GM21786 (cell line): Measurements from ENCODE around the gene AFDN.

Experiments used
- ATAC-seq: cut with Tn5 transposase; IDR thresholded peaks from one replicate; pipeline ENCODE4 v1.9.1; 2021; ENCODE audit not compliant: unreplicated experiment

Gene AFDN

DNA sequence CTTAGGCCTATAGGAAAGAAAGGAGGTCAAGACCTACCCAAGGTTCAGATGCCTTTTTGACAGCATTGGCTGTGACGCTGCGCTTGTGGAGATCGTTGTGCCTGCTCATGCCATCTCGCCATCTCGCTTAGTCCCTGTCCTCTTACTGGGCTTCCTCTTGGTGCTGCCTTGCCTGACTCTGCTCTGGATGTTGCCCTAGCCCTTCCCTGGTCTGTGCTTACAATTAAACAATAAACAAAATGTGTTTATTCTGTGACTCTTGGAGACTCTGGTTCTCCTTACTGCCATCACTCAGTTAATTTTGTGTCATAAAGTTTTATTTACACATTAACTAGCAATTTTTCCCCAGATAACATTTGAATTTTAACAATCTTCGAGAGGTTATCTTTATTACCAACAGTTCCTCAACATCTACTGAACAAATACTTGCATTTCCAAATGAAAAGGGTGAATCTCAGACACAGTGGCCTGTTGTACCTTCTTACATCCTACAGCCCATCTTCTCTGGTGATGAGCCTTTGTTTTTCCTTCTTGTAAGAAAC, 11.6 kb downstream of the AFDN start:
- ATAC-seq, result no peak

DNA sequence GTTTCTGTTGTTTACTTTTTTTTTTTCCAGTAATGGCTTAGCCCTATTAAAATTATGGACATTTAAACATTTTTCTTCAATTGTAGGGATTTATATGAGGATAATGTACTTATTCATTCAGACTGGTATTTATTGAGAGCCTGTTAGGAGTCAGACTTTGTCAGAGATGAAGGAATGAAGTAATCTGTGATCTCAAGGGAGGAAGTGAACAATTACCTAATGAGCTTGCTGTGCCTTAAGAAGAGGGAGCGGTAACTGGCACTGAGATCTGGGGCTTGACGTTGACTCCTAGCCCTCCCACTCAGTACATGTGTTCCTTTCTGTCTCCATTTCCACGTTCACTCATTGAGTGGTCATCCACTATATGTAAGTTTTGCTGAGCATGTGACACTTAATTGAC, 12.6 kb downstream of the AFDN start:
- ATAC-seq, result no peak

DNA sequence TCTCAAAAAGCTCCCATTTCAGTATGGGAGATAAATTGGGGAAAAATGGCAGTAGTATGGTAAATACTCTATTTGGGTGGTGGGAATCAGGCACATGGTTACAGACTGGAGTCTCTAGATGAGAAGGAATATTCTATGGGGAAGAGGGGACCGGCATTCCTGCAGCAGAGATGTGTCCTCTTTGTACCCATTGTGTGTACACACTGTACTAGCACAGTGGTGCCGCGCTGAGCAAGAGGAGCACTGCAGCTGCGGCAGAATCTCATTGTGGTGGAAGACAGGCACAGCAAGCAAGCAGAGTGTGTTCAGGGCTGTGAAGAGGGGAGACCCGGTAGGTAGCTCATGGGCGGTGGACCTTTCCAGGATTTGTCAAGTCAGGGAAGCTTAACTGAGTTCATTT, 13.0 kb downstream of the AFDN start:
- no peak for ATAC-seq

DNA sequence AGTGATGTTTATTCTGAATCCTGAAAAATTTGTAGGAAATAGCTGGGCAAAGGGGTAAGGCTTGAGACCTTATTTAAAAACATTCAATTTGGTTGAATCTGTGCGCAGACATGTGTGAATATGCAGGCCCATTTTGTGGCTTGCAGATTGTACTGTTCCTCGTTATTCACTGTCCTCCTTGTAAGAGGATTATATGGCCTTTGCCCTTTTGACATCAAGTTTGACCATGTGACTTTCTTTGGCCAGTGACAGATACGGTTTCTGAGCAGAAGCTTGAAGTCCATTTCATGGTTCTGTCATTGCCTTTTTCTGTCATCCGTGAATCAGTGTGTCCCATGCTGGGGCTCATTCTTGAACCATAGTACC, 13.4 kb downstream of the AFDN start:
- ATAC-seq, result no peak

DNA sequence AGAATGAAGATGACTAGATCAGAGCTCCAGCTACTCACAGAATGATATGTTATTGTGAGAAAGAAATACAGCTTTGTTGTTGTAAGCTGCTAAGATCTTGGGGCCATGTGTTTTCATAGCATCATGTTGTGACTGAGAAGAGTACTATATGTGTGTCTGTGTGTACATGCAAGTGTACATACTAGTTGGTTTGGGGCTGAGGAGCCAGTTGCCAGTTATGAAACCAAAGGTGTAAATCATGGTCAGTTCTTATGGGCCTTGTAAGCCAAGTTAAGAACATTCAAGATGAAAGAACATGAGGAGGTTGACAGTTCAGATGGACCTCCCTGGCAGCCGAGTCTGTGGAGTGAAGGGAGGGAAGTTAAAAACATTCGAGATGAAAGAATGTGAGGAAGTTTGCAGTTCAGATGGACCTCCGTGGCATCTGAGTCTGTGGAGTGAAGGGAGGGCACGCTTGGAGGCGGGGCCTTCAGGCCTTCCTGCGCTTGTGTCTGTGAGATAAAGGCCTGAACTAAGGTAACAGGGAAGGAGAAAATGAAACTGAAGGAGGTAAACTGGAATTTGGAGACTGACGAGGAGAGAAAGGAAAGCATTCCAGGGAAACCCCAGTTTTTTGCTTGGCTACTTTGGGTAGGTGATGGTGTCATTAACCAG, 13.9 kb downstream of the AFDN start:
- no peak for ATAC-seq

DNA sequence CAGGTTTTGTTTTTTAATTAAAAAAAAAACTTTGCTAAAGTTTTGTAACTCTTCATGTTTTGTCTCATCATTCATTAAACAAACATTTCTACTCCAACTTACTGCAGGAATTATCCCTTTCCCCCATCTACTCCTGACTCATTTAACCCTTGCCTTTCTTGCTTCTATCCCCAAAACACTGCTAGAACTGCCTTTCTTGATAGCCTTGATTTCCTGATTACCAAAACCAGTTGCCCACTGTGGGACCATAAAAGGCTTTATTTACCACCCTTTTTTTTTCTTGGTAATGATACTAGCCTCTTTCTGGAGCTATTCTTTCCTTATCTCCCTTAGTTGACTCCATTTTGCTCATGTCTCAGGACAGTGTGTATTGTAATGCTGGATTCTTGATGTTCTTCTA, 15.3 kb downstream of the AFDN start:
- ATAC-seq, result no peak

DNA sequence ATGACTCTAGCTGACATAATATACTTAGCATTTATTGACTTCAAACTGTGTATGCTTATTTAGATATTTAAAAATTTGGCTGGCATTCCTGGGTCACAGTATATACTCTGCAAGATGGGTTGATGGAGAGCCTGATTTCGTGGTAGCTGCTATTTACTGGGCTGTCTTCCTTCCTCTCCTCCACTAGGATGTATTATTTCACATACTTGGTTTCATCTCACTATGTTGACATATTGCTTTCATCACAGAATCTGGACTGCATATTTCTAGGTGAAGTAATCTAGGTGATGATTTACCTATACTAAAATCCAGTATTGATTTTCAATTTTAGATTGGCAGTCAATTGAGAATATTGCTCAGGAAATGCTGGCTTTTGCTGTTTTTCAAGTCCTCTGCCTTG, 15.7 kb downstream of the AFDN start:
- no peak for ATAC-seq

DNA sequence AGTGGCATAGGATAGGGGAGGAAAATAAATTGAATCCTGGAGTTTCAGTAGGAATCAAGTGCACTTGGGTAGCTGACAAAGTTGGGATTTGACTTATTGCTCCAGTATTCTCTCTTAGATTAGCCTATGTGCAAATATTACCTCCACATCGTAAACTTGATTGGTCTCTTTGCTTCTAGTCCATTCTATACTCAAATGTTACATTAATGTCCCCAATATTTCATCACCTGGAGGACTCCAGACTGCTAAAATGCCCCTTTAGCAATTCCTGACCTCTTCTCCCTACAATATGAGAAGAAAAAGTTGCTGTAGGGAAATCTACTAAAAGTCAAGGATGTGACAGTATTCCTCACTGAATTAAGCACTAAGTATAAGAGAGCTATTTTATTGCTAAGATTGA, 16.3 kb downstream of the AFDN start:
- ATAC-seq, result no peak

DNA sequence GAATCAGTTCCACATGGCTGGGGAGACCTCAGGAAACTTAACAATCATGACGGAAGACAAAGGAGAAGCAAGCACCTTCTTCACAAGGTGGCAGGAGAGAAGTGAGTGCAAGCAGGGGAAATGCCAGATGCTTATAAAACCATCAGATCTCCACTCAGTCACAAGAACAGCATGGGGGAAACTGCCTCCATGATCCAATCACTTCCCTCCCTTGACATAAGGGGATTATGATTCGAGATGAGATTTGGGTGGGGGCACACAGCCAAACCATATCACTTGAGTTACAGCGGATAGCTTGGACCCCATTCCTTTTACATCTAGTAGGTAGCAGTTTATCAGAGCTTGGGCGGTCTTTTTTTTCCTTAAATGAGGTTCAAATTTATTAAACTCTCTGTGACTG, 19.1 kb downstream of the AFDN start:
- no peak for ATAC-seq

DNA sequence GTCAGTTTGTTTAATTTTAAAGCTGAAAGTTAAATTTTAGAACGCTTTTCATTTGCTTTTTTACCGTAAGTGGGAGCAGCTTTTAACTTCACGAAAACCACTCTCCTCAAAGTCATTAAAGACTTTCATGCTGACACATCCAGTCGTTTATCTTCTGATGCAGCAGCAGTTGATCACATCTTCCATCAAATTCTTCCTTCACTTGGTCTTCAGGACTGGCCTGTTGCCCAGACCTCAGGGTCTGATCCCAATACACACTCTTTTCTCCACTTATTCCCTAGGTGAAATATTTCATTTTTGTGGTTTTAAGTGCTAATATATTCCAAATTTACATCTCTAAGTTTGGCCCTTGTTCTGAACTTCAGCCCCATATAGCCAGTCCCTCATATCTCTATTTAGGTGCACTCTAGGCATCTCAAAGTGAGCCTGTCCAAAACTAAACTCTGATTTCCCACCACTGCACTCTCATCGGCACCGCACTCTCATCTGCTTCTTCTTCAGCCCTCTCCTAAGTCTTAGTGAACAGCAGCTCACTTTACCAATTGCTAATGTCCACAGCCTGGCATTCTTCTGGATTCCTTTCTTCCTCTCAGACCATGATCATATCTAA, 20.4 kb downstream of the AFDN start:
- no peak for ATAC-seq

DNA sequence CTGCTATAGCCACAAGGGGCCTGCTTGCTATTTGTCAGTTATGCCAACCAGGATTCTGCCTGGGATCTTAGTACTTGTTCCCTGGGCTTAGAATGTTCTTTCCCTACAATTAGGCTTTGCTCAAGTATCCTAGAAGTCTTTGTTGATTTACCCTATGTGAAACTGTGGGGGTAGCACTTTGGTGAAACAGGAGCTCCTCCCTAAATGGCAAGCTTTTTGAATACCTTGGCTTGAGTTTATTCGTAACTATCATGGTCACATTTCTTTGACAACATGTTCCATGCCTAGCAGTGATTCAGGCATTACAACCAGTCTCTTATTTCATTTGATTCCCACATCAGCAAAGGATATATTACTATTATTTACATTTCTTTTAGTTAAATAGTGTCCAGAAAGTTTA, 21.2 kb downstream of the AFDN start:
- ATAC-seq, result no peak

DNA sequence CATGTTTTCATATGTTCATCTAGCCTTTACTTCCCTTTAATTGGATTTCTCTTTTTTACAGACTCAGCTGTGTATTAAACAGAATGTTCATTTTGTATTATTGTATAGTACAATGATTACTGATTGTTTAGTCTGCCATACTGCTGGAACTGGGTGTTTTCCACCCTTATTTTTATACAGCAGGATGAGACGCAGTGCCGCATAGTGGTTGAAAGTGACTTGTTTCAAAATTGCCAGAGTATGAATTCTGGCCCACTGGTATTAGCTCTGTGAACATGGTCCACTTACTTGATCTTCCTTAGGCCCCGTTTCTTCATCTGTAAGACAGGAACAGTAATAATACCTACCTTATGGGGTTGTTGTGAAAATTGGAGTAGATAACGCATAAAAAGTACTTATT, 22.1 kb downstream of the AFDN start:
- no peak for ATAC-seq

DNA sequence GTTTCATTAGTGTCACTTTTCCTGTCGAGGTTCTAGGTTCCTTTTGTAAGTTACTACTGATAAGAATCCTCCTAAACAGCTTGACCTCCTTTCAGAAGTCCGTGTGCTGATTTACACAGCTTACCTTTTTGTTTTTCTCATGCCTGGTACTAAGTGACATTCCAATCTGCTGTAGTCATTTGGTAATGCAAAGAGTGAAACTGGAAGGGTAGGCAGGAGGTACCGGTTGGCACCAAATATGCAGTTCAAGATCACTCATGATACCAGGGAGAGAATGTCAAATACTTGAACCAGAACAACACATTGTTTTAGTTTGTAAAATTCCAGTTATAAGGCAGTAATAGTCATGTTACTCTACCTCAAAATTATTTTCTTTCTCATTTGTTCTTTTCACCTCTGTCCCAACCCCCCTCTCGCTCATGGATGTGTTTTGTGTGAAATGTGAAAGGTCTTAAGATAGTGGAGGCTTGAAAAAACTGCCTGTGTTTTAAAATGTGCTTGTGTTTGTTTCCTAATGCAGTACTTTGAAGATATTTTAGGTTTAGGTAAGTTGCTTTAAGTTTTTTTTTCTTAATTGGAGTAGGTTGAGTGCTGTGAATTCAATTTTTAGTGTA, 23.2 kb downstream of the AFDN start:
- ATAC-seq, result no peak

DNA sequence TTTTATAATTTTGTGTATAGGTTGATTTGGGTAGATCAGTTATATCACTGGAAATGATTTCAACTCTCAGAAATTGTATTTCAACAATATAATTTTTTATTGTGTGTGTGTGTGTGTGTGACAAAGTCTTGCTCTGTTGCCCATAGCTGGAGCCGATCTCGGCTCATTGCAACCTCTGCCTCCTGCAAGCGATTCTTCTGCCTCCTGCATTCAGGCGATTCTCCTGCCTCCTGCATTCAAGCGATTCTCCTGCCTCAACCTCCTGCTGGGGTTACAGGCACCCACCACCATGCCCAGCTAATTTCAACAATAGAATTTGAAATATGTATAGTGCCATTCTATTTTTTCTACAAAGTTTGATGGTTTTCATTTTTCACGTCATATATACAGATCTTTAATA, 24.1 kb downstream of the AFDN start:
- ATAC-seq, result no peak

DNA sequence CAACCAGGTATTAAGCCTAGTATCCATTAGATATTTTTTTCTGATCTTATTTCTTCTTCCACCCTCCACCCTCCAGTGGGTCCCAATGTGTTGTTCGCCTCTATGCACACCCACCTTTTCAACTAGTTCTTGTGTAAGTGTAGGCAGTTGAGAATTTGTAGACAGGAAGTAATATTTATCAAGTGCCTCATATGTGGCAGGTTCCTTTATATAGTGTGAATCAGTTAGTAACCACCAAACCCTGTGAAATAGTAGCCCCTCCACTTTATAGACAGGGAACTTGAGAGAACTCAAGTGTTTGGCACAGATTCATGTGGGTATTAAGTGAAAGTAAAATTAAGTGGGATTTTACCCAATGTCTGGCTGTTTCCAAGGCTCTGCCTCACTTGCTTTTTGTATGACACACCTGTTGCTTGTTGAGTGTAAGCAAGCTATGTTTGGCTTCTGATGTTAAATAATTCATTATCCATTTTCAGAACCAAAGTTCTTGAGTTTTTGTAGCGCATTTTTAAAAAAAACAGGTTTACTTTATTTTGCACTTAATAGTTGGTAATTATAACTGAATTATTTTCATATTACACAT, 24.8 kb downstream of the AFDN start:
- ATAC-seq, result no peak

DNA sequence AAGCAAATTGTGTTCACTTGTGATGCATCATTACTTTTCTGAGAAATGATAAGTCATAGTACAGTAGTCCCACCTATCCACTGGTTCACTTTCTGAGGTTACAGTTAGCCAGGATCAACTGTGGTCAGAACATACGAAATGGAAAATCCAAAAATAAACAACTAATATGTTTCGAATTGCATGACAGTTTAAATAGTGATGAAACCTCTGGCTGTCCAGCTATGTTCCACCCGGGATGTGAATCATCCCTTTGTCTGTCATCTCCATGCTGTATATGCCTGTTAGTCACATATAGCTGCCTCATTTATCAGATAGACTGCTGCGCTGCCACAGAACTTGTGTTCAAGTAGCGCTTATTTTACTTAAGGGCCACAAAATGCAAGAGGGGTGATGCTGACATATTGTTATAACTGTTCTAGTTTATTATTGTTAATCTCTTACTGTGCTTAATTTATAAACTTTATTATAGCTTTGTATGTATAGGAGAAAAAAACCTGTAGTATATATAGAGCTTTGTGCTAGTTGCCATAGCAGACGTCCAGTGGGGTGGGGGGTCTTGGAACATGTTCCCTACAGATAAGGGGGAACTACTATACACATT, 29.2 kb downstream of the AFDN start:
- no peak for ATAC-seq

DNA sequence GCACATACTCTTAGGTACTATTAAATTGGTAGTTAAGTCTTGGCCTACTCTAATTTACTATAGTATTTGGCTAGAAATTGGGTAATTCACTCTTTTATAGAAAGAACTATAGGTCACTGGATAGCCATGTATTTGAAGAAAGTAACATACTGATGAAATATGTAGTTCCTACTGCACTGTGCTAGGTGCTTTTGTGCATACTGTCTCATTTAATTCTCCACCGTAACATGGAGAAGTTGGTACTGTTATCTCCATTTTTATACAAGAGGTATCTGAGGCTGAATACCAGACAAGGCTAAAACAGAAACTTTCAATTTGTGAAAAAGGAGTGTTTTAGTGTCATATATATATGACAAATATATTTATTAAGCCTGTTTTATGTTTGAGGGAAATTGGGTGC, 29.8 kb downstream of the AFDN start:
- ATAC-seq, result no peak

DNA sequence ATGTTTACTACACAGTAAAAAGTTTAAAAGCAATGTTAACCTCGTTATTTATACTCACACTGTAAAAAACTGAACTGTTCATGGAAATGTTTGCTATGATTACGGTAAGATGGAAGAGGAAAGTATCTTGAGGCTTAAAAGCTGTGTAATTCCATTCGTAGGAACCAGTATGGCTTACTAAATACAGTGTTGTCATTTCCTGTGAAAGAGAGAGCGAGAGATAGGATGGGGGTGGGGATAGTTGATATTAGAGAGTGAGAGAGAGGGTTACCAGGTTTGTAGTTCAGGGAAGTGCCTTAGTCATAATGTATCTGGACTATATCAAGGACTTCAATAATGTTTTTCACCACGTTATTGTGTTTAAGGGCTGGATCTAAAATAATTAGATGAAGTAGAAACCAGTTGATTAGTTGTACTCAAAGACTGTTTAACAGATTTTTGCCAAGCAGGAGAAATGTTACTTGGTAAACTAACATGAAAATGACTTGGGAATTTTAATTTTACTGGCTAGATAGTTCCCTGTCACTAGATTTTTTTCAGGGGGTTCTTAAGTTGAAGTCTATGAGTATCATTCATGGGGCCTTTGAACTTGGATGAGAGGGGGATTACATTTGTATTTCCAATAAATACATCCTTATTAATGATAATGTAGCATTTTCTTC, 30.4 kb downstream of the AFDN start:
- ATAC-seq, result no peak

DNA sequence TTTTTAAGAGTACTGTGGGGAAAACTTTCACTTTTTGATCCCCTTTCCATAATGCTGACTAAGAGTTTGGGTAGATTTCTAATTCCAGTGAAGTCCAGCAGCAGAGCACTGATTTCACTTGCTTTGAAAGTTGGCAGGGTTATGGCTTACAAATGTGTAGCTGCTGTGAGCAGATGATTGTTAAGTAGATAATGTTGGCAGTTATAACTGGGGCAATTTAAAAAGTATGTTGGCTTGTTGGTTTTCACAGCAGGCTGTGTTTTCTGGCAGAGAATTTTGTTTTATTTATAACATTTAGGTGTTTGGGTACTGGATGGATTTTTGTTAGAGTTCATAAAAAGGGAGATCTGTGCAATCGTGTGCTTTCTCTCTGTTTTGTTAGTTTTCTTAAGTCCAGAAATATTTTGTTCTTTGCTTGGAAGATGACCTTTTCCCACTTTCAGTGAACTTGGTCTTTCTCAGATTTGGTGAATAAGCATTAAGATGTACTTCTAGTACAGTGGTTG, 31.4 kb downstream of the AFDN start:
- ATAC-seq, result no peak

DNA sequence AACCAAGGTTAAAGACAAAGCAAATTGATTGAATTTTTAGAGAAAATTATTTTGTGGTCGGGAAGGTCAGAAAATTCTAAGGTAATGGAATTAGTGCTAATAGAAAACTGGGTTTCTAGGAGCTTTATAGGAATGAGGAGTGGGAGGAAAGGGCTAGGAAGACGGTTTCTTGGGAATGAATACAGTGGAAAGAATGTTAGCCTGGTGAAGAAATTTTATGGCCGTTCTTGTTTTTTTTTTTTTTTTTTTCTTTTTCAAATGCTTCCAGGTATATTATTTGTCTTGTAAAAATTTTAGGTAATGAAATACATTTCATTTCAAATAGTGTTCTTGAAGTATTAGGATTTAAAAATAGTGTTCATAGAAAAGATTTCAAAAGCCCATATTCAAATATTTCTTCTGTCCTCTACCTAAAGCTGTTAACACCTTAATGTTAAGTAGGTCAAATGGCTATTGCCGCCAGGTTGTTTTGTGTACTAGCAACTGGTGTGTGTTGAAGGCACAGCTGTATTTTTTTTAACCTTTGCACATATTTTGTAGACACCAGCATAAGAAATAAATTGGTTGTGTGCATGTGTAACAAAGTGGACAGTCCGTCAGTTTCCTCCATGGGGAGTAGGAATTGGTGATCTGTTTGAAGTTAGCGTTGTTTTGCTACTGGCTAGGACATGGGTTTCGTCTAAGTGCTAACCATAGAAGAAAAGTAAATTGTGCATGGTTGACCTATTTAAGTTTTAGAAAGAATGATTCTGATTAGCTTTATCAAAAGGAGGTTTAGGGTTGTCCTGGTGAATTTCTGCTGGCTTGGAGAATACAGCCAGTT, 32.3 kb downstream of the AFDN start:
- no peak for ATAC-seq
